ENCODE measurements around the gene NAPA.

The NAPA gene

GRCh38 chr19:47479701-47480503 lies 35.0 kb downstream of the NAPA start:
- no peak overlapping the region for H3K4me3 ChIP-seq (ENCODE audit: severe bottlenecking)
- no peaks in the 10 kb centered on the region for H3K4me1 ChIP-seq (ENCODE audit: insufficient read depth, poor library complexity, severe bottlenecking)
- DNase-seq (ENCODE audit: low spot score) (no peak), ATAC-seq (ENCODE audit: low read depth) (no peak)
- H3K27me3 ChIP-seq (ENCODE audit: insufficient read depth, poor library complexity, severe bottlenecking): no peaks in the 10 kb centered on the region
- TF ChIP-seq CTCF (IDR thresholded peaks at IDR 0.05; ENCODE audit: poor library complexity, severe bottlenecking): no peak
- no peaks in the 10 kb centered on the region for H3K36me3 ChIP-seq (ENCODE audit: low read depth)
- H3K27ac ChIP-seq (ENCODE audit: poor library complexity, severe bottlenecking): no peak overlapping the region
- no peaks in the 10 kb centered on the region for H3K9me3 ChIP-seq (ENCODE audit: severe bottlenecking)

GRCh38 chr19:47476438-47476972 lies 38.4 kb downstream of the NAPA start:
- ATAC-seq (ENCODE audit: low read depth) (no peak), DNase-seq (ENCODE audit: low spot score) (no peak)
- no peaks in the 10 kb centered on the region for H3K36me3 ChIP-seq (ENCODE audit: low read depth)
- no peak overlapping the region for H3K27ac ChIP-seq (ENCODE audit: poor library complexity, severe bottlenecking)
- H3K27me3 ChIP-seq (ENCODE audit: insufficient read depth, poor library complexity, severe bottlenecking): peaks cover 6% of the 10 kb centered on the region
- TF ChIP-seq CTCF (IDR thresholded peaks at IDR 0.05; ENCODE audit: poor library complexity, severe bottlenecking): no peak
- H3K4me3 ChIP-seq (ENCODE audit: severe bottlenecking): no peak overlapping the region
- H3K9me3 ChIP-seq (ENCODE audit: severe bottlenecking): no peaks in the 10 kb centered on the region
- no peaks in the 10 kb centered on the region for H3K4me1 ChIP-seq (ENCODE audit: insufficient read depth, poor library complexity, severe bottlenecking)

GRCh38 chr19:47475465-47475864 lies 39.4 kb downstream of the NAPA start:
- H3K9me3 ChIP-seq (ENCODE audit: severe bottlenecking): no peaks in the 10 kb centered on the region
- DNase-seq (ENCODE audit: low spot score) (no peak), ATAC-seq (ENCODE audit: low read depth) (no peak)
- H3K4me1 ChIP-seq (ENCODE audit: insufficient read depth, poor library complexity, severe bottlenecking): no peaks in the 10 kb centered on the region
- peaks cover 16% of the 10 kb centered on the region for H3K27me3 ChIP-seq (ENCODE audit: insufficient read depth, poor library complexity, severe bottlenecking)
- no peak for TF ChIP-seq CTCF (IDR thresholded peaks at IDR 0.05; ENCODE audit: poor library complexity, severe bottlenecking)
- no peaks in the 10 kb centered on the region for H3K36me3 ChIP-seq (ENCODE audit: low read depth)
- H3K4me3 ChIP-seq (ENCODE audit: severe bottlenecking): no peak overlapping the region
- no peak overlapping the region for H3K27ac ChIP-seq (ENCODE audit: poor library complexity, severe bottlenecking)

GRCh38 chr19:47473336-47473735 lies 41.5 kb downstream of the NAPA start:
- H3K9me3 ChIP-seq (ENCODE audit: severe bottlenecking): no peaks in the 10 kb centered on the region
- no peak for ATAC-seq (ENCODE audit: low read depth)
- H3K27me3 ChIP-seq (ENCODE audit: insufficient read depth, poor library complexity, severe bottlenecking): peaks cover 36% of the 10 kb centered on the region
- TF ChIP-seq CTCF (IDR thresholded peaks at IDR 0.05; ENCODE audit: poor library complexity, severe bottlenecking): no peak
- H3K36me3 ChIP-seq (ENCODE audit: low read depth): no peaks in the 10 kb centered on the region
- H3K27ac ChIP-seq (ENCODE audit: poor library complexity, severe bottlenecking): no peak overlapping the region
- H3K4me1 ChIP-seq (ENCODE audit: insufficient read depth, poor library complexity, severe bottlenecking): no peaks in the 10 kb centered on the region
- H3K4me3 ChIP-seq (ENCODE audit: severe bottlenecking): no peak overlapping the region
- DNase-seq (ENCODE audit: low spot score): no peak
